Upper lobe of left lung (tissue), 4 donors: ENCODE data around the gene F13A1.

Experiments
- EP300 ChIP-seq, 4 donors: sonication (generic); formaldehyde crosslinking; IDR thresholded peaks; one replicate each; pipeline ENCODE4 v1.5.1; 2017; ENCODE audit warnings: antibody characterized with exemption in 4 of 4, control low read depth in 2 of 4
- POLR2A ChIP-seq, 4 donors: fragments of 450-650 bp; IDR thresholded peaks; one replicate each; pipeline ENCODE4 v1.5.1; 2016 to 2017; ENCODE audit warnings: antibody characterized with exemption in 4 of 4, mild to moderate bottlenecking in 2 of 4
- TF ChIP-seq, protein P1 (sequence below), 6 experiments: fragments of 450-650 bp in 4 of 6; fragments of 200-600 bp in 2 of 6; sonication (generic) in 2 of 6; IDR thresholded peaks; one replicate each; pipeline ENCODE4 v1.5.1; 2016 to 2019; ENCODE audit warnings: antibody characterized with exemption in 6 of 6

DNA sequence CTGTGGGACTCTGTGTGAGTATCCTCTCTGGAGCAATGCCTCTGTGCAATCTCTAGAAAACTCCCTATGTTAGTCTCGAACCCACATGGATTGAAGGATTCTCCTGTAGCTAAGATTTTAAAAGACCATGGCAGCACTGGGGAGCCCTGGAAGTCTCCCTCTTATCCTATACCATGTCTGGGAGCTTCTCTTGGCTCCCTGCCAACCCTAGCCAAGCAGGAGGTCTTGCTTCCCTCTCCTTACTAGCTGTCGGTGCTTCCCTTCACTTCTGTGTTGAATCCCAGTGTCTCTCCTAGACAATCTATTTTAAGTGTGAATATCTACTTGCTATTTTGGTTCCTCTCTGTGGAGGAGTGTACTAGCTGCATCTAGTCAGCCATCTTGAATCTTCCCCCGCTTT, 195.0 kb downstream of the F13A1 start:
- TF ChIP-seq POLR2A (IDR thresholded peaks at IDR 0.05) (no peak), EP300 (IDR thresholded peaks at IDR 0.05) (no peak)
- TF ChIP-seq, protein P1, sequence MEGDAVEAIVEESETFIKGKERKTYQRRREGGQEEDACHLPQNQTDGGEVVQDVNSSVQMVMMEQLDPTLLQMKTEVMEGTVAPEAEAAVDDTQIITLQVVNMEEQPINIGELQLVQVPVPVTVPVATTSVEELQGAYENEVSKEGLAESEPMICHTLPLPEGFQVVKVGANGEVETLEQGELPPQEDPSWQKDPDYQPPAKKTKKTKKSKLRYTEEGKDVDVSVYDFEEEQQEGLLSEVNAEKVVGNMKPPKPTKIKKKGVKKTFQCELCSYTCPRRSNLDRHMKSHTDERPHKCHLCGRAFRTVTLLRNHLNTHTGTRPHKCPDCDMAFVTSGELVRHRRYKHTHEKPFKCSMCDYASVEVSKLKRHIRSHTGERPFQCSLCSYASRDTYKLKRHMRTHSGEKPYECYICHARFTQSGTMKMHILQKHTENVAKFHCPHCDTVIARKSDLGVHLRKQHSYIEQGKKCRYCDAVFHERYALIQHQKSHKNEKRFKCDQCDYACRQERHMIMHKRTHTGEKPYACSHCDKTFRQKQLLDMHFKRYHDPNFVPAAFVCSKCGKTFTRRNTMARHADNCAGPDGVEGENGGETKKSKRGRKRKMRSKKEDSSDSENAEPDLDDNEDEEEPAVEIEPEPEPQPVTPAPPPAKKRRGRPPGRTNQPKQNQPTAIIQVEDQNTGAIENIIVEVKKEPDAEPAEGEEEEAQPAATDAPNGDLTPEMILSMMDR (IDR thresholded peaks at IDR 0.05) = no peak
